ENCODE data around the gene ARL3.

GRCh38 chr10:102698894-102699293 is 15.3 kb downstream of the ARL3 start:
- TF ChIP-seq POLR2A (IDR thresholded peaks at IDR 0.05) (no peak), CTCF (IDR thresholded peaks at IDR 0.05) (no peak), POLR2AphosphoS5 (IDR thresholded peaks at IDR 0.05) (no peak), EP300 (IDR thresholded peaks at IDR 0.05) (no peak)

Data from sigmoid colon (tissue), 4 donors.